Regular cardiac myocyte (primary cell): ENCODE measurements around the gene ZNF184. TPM values are rescaled to one million over a fixed set of nuclear protein-coding genes. Genes with fewer than 3 reads are reported as not detected.

Experiments used
- total RNA-seq: library from RNA; depleted of rRNA; stranded (reverse); fragments of >200 nt; gene quantifications from 2 replicates; pipeline ENCODE4 v1.2.3, GENCODE V29; 2014

Gene ZNF184
- 6.9 and 7.3 TPM in 2 replicates for total RNA-seq

GRCh38 chr6:27472617-27473400 is at the start of gene ZNF184:
Gene ZNF184 (minus strand): TSS chr6:27473105. CDS start chr6:27472294, 811 bp downstream.

Other genes starting within 250 kb of the ZNF184 start
- gene PRSS16, start 225.4 kb downstream of the ZNF184 start, total RNA-seq = 0.19 and 0.28 TPM in 2 replicates
- not detected in 2 replicates for gene POM121L2, start 160.8 kb downstream of the ZNF184 start, total RNA-seq
- gene ZNF391, start 84.3 kb downstream of the ZNF184 start, total RNA-seq = 0.19 and 2.5 TPM in 2 replicates